Astrocyte (in vitro differentiated cells and primary cell): Measurements from ENCODE around the gene G3BP1. TPM values are rescaled to one million over a fixed set of nuclear protein-coding genes. Genes with fewer than 3 reads are reported as not detected.

Source experiments
- DNase-seq: peaks from one replicate; pipeline ENCODE4 v3.0.0-alpha.2; 2010; ENCODE audit warnings: low read depth
- FAIRE-seq: peaks from 2 replicates; lab custom pipeline; 2011; peaks lifted over from hg19 to GRCh38; lab: Jason Lieb, UNC
- H2AFZ ChIP-seq: 2 replicates; pipeline ENCODE4 v1.6.0; 2012; ENCODE audit warnings: low read depth, low read length, inconsistent platforms
- H3K27ac ChIP-seq: 2 replicates; pipeline ENCODE4 v1.5.1; 2011; ENCODE audit warnings: low read depth, low read length, inconsistent platforms
- H3K27me3 ChIP-seq: 2 replicates; pipeline ENCODE4 v1.6.0; 2011; ENCODE audit warnings: low read length, inconsistent platforms; ENCODE audit not compliant: insufficient read depth
- H3K36me3 ChIP-seq: 2 replicates; pipeline ENCODE4 v1.5.1; 2011; ENCODE audit warnings: low read length, inconsistent platforms; ENCODE audit not compliant: insufficient read depth
- H3K4me1 ChIP-seq: 2 replicates; pipeline ENCODE4 v1.5.1; 2011; ENCODE audit warnings: low read length, inconsistent platforms; ENCODE audit not compliant: insufficient read depth
- H3K4me2 ChIP-seq: 2 replicates; pipeline ENCODE4 v1.6.0; 2012; ENCODE audit warnings: low read length, inconsistent platforms
- H3K4me3 ChIP-seq: 2 replicates; pipeline ENCODE4 v1.5.1; 2011; ENCODE audit warnings: low read depth, mild to moderate bottlenecking, low read length, inconsistent platforms; ENCODE audit not compliant: insufficient read depth
- H3K79me2 ChIP-seq: 2 replicates; pipeline ENCODE4 v1.6.0; 2012; ENCODE audit warnings: mild to moderate bottlenecking, low read length, inconsistent platforms; ENCODE audit not compliant: insufficient read depth
- H3K9ac ChIP-seq: 2 replicates; pipeline ENCODE4 v1.6.0; 2012; ENCODE audit warnings: mild to moderate bottlenecking, low read length, inconsistent platforms
- H3K9me3 ChIP-seq: 2 replicates; pipeline ENCODE4 v1.5.1; 2012; ENCODE audit warnings: low read depth, mild to moderate bottlenecking, low read length, inconsistent platforms; ENCODE audit not compliant: insufficient read depth
- H4K20me1 ChIP-seq: 2 replicates; pipeline ENCODE4 v1.6.0; 2012; ENCODE audit warnings: low read length, inconsistent platforms; ENCODE audit not compliant: insufficient read depth
- H3K27ac Mint-ChIP-seq: one replicate; pipeline ENCODE4 v1.8.0; 2021; ENCODE audit warnings: mild to moderate bottlenecking, mixed read lengths; ENCODE audit not compliant: unreplicated experiment
- H3K27me3 Mint-ChIP-seq: one replicate; pipeline ENCODE4 v1.8.0; 2021; ENCODE audit warnings: low read depth, mixed read lengths; ENCODE audit not compliant: unreplicated experiment
- H3K36me3 Mint-ChIP-seq: one replicate; pipeline ENCODE4 v1.8.0; 2021; ENCODE audit warnings: low read depth, mixed read lengths; ENCODE audit not compliant: unreplicated experiment
- H3K4me1 Mint-ChIP-seq: one replicate; pipeline ENCODE4 v1.8.0; 2021; ENCODE audit warnings: low read depth, mixed read lengths; ENCODE audit not compliant: unreplicated experiment
- H3K4me3 Mint-ChIP-seq: one replicate; pipeline ENCODE4 v1.8.0; 2021; ENCODE audit warnings: mild to moderate bottlenecking, moderate library complexity, mixed read lengths; ENCODE audit not compliant: unreplicated experiment
- H3K9me3 Mint-ChIP-seq: one replicate; pipeline ENCODE4 v1.8.0; 2021; ENCODE audit warnings: mild to moderate bottlenecking, mixed read lengths; ENCODE audit not compliant: unreplicated experiment
- CTCF ChIP-seq: IDR thresholded peaks from 2 replicates; pipeline ENCODE4 v1.5.1; 2011; ENCODE audit warnings: low read depth, mild to moderate bottlenecking, inconsistent platforms, low read length, moderate library complexity; ENCODE audit not compliant: insufficient read depth
- EZH2 ChIP-seq: IDR thresholded peaks from 2 replicates; pipeline ENCODE4 v1.6.1; 2012; ENCODE audit warnings: mild to moderate bottlenecking, low read length, inconsistent platforms; ENCODE audit not compliant: insufficient read depth
- total RNA-seq: library from RNA; stranded (reverse); gene quantifications from 2 replicates; pipeline ENCODE4 v1.2.1, GENCODE V29; 2021

The G3BP1 gene
- total RNA-seq, 1 donor from 2014 or later, result 246 TPM

- no peak overlapping the region for H2AFZ ChIP-seq
- no peak for FAIRE-seq
- no peaks in the 10 kb centered on the region for H3K9me3 ChIP-seq
Observed at GRCh38 chr5:151819830-151820229, 48.1 kb downstream of the G3BP1 start.

GRCh38 chr5:151820271-151820670 lies 48.5 kb downstream of the G3BP1 start:
- Histone ChIP-seq H3K9ac (no peak overlapping the region), H4K20me1 (peaks cover 28% of the 10 kb centered on the region), H3K79me2 (no peaks in the 10 kb centered on the region), H3K27me3 (no peaks in the 10 kb centered on the region), H3K27ac (no peak overlapping the region), H3K36me3 (peaks cover 7% of the 10 kb centered on the region), H2AFZ (no peak overlapping the region), H3K9me3 (no peaks in the 10 kb centered on the region), H3K4me1 (no peaks in the 10 kb centered on the region), H3K4me3 (no peak overlapping the region), H3K4me2 (no peak overlapping the region)
- no peak for FAIRE-seq
- Mint-ChIP-seq H3K4me3 (no peak overlapping the region), H3K4me1 (no peaks in the 10 kb centered on the region), H3K9me3 (no peaks in the 10 kb centered on the region), H3K27me3 (no peaks in the 10 kb centered on the region), H3K36me3 (peaks cover 3% of the 10 kb centered on the region), H3K27ac (no peak overlapping the region)
- TF ChIP-seq EZH2 (no peak), CTCF (no peak)
- DNase-seq, result no peak

More at GRCh38 chr5:151819830-151820229, 48.1 kb downstream of the G3BP1 start:
- DNase-seq, result no peak
- Histone ChIP-seq H3K27me3 (no peaks in the 10 kb centered on the region), H3K27ac (no peak overlapping the region), H3K4me1 (no peaks in the 10 kb centered on the region), H3K79me2 (no peaks in the 10 kb centered on the region), H3K9ac (no peak overlapping the region), H3K36me3 (peaks cover 11% of the 10 kb centered on the region), H3K4me3 (no peak overlapping the region), H4K20me1 (peaks cover 26% of the 10 kb centered on the region), H3K4me2 (no peak overlapping the region)
- Mint-ChIP-seq H3K27me3 (no peaks in the 10 kb centered on the region), H3K4me1 (no peaks in the 10 kb centered on the region), H3K36me3 (peaks cover 4% of the 10 kb centered on the region), H3K4me3 (no peak overlapping the region), H3K27ac (no peak overlapping the region), H3K9me3 (no peaks in the 10 kb centered on the region)
- TF ChIP-seq CTCF, result no peak
- no peak for TF ChIP-seq EZH2

- Mint-ChIP-seq H3K4me3 (no peak overlapping the region), H3K36me3 (no peaks in the 10 kb centered on the region), H3K4me1 (no peaks in the 10 kb centered on the region), H3K9me3 (no peaks in the 10 kb centered on the region), H3K27me3 (no peaks in the 10 kb centered on the region), H3K27ac (no peak overlapping the region)
- FAIRE-seq (no peak), DNase-seq (no peak)
- H3K9me3 ChIP-seq, result no peaks in the 10 kb centered on the region
- H3K36me3 ChIP-seq, result peaks cover 4% of the 10 kb centered on the region
- no peaks in the 10 kb centered on the region for H3K4me1 ChIP-seq
- H3K9ac ChIP-seq, result no peak overlapping the region
- H3K27ac ChIP-seq, result no peak overlapping the region
- H3K4me2 ChIP-seq, result no peak overlapping the region
- peaks cover 29% of the 10 kb centered on the region for H4K20me1 ChIP-seq
- no peaks in the 10 kb centered on the region for H3K79me2 ChIP-seq
- no peak for TF ChIP-seq EZH2
- no peak for TF ChIP-seq CTCF
- H3K27me3 ChIP-seq, result no peaks in the 10 kb centered on the region
- H2AFZ ChIP-seq, result no peak overlapping the region
- no peak overlapping the region for H3K4me3 ChIP-seq
Observed at GRCh38 chr5:151820903-151821302, 49.1 kb downstream of the G3BP1 start.
